HL-60 (cell line): ENCODE measurements around the gene DIP2B.

Experiments
- DNase-seq, 2 experiments: peaks; one replicate each; pipeline ENCODE4 v3.0.0-alpha.2; 2010 to 2020; ENCODE audit warnings: low read depth in 1 of 2, low spot score in 1 of 2
- H3K27ac ChIP-seq: fragments of 250-450 bp; sonication (Bioruptor Pico); replicated peaks from 2 replicates; pipeline ENCODE4 v1.5.1; 2020; ENCODE audit warnings: mild to moderate bottlenecking, moderate library complexity
- H3K27me3 ChIP-seq: fragments of 250-450 bp; sonication (Bioruptor Pico); 2 replicates; pipeline ENCODE4 v1.5.1; 2021; ENCODE audit warnings: mild to moderate bottlenecking, moderate library complexity; ENCODE audit not compliant: insufficient read depth, poor library complexity, severe bottlenecking
- H3K4me3 ChIP-seq: replicated peaks from 2 replicates; pipeline ENCODE4 v1.5.1; 2011; ENCODE audit warnings: mild to moderate bottlenecking, control low read depth, low read length; ENCODE audit not compliant: insufficient read depth
- CTCF ChIP-seq: IDR thresholded peaks from one replicate; pipeline ENCODE4 v1.5.1; 2011; ENCODE audit warnings: low read length, control low read depth, inconsistent platforms; ENCODE audit not compliant: insufficient read depth
- GABPA ChIP-seq: IDR thresholded peaks from 2 replicates; pipeline ENCODE4 v1.6.1; 2012; ENCODE audit warnings: low read depth
- POLR2AphosphoS5 ChIP-seq: IDR thresholded peaks from 2 replicates; pipeline ENCODE4 v1.6.1; 2012; ENCODE audit warnings: low read depth
- REST ChIP-seq: IDR thresholded peaks from 2 replicates; pipeline ENCODE4 v1.6.1; 2012; ENCODE audit warnings: low read depth; ENCODE audit not compliant: insufficient replicate concordance
- SPI1 ChIP-seq: IDR thresholded peaks from 2 replicates; pipeline ENCODE4 v1.6.1; 2012; ENCODE audit warnings: low read depth, mild to moderate bottlenecking, borderline replicate concordance

DIP2B gene

GRCh38 chr12:50590869-50591268 is 86.1 kb downstream of the DIP2B start:
- no peak overlapping the region for H3K27ac ChIP-seq
- DNase-seq = no peak
- TF ChIP-seq POLR2AphosphoS5 (no peak), SPI1 (no peak), CTCF (no peak), GABPA (no peak), REST (no peak)

GRCh38 chr12:50595667-50596066 is 90.9 kb downstream of the DIP2B start:
- no peak for DNase-seq
- Histone ChIP-seq H3K4me3 (no peak overlapping the region), H3K27me3 (no peaks in the 10 kb centered on the region), H3K27ac (no peak overlapping the region; the same call in 1 of the 2 replicates)
- no peak for TF ChIP-seq GABPA
- TF ChIP-seq SPI1 = no peak
- TF ChIP-seq POLR2AphosphoS5 = no peak

More at GRCh38 chr12:50590869-50591268, 86.1 kb downstream of the DIP2B start:
- Histone ChIP-seq H3K4me3 (no peak overlapping the region), H3K27me3 (no peaks in the 10 kb centered on the region)

GRCh38 chr12:50597200-50598195 is 92.7 kb downstream of the DIP2B start:
- Histone ChIP-seq H3K4me3 (no peak overlapping the region), H3K27ac (no peak overlapping the region), H3K27me3 (no peaks in the 10 kb centered on the region)
- TF ChIP-seq GABPA (no peak), SPI1 (no peak)
- no peak for DNase-seq

- no peak overlapping the region for H3K4me3 ChIP-seq
- TF ChIP-seq SPI1 = no peak
- TF ChIP-seq GABPA = no peak
- TF ChIP-seq CTCF = no peak
- no peak for TF ChIP-seq POLR2AphosphoS5
- no peak for TF ChIP-seq REST
- no peak for DNase-seq
- H3K27me3 ChIP-seq = no peaks in the 10 kb centered on the region
- H3K27ac ChIP-seq = no peak overlapping the region
Observed at GRCh38 chr12:50598321-50598862, 93.6 kb downstream of the DIP2B start.
